ENCODE data around the gene FIGNL2.

The FIGNL2 gene

DNA sequence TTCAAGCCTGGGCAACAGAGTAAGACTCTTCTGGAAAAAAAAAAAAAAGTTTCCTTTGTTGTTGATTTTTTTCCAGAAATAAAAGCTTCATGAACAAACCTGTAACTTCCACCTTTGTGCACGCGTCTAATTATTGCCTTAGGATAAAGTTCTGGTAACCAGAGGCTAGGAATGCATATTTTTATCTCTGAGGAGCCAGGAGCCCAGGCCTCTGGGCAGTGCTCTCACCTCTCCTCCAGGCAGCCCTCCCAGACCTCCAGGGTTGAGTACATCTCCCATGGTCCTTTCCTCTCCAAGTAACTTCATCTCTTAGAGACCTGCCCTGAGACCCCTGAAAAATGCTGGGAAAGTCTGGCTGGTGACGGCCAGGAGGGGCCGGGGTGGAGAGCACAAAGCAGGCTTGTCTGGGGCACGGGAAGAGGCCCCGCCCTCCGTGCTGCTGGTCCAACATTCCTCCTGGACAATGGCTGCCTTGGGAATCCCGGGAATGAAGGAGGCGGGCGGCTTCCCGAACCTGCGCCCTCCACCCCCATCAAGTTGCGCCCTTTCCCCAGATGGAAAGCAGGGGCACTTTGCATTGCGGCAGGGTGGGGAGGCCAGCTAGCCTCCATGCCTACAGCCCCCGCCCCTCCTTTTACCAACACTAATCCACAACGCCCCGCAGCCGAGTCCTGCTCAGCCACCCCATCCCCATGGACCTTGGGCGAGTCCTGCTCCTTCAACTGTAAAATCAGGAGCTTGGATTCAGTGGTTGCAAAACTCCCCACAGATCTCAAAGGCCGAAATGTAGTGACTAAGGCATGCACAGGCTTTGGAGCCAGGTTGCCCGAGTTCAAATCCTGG is 7.3 kb upstream of the FIGNL2 start:
- DNase-seq (ENCODE audit: low spot score): no peak

DNA sequence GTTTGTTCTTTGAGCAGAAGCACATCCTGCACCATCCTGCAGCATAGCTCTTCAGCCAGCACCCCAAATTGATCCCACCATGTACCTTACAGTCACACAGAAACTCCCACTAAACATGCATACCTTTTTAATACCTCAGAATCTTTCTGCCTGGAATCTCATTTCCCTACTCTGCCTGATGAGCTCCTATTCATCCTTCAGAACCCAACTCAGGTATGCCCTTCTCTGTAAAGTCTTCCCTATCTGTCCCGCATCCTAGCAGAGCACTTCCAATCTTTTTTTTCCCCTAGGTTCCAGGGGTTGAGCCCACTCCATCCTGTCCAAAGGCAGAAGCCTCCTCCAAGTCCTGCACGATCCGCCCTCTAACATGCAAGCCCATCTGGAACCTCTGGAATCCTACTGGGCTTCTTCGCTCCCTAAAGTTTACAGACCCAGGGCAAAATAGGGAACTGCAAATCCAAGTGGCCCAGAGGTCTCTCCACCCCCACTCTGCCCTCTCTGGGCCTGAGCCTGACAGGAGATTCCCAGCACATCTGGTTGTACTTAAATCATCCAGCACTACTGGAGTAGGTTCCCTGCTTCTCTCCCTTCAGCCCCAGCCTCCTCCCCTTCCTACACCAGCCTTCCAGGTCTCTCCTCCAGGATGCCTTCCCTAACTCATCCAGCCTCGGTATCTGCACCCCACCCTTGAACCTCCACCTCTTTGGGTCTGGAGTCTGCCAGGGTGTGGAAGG is 4.1 kb upstream of the FIGNL2 start:
- DNase-seq (ENCODE audit: low spot score): no peak

DNA sequence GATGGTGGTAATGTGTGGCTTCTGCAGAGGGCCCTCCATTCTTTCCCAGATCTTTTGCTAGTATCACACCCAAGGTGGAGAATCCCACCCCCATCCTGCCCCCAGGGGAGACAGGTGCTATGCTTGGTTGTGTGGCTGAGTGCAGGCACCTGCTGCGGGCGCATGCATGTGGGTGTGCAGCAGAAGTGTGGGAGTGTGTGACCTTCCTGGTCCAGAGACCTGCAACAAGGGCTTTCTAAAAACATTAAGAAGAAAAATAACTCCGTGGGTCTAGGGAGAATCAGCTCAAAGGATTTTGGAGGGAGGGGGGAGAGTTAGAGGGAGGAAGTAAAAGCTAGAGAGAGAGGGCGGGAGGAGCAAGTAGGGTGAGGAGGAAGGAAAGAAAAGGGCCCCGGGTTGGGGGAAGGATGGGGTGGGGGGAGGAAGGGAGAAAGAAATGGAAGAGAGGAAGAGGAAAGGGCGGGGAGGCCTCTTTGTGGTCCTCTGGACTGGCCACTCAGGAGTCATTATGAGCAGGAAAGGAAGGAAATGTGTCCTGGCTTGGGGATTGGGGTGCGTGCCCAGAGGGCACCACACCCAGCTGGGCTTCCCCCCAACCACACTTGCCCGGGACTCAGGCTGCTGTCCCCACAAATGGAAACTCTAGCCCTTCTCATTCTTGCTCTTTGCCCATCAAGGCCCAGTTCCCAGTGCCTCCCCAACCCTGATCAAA is 3.1 kb upstream of the FIGNL2 start:
- no peak for DNase-seq (ENCODE audit: low spot score)

DNA sequence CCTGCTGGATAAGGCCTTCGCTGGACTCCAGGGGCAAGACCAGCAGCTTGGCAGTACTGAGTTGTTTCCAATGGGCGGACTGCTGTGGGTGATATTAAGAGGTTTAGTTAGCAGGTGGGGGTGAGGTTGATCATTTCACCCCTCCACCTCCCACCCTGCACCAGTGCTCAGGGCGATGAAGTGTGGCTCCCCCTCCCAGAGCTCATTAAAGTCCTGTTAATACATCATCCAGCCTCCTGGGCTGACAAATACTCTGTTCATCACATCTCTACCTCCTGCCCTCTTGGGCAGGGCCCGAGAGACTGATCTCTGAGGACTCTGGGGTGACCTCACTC is 2.4 kb upstream of the FIGNL2 start:
- no peak for DNase-seq (ENCODE audit: low spot score)

DNA sequence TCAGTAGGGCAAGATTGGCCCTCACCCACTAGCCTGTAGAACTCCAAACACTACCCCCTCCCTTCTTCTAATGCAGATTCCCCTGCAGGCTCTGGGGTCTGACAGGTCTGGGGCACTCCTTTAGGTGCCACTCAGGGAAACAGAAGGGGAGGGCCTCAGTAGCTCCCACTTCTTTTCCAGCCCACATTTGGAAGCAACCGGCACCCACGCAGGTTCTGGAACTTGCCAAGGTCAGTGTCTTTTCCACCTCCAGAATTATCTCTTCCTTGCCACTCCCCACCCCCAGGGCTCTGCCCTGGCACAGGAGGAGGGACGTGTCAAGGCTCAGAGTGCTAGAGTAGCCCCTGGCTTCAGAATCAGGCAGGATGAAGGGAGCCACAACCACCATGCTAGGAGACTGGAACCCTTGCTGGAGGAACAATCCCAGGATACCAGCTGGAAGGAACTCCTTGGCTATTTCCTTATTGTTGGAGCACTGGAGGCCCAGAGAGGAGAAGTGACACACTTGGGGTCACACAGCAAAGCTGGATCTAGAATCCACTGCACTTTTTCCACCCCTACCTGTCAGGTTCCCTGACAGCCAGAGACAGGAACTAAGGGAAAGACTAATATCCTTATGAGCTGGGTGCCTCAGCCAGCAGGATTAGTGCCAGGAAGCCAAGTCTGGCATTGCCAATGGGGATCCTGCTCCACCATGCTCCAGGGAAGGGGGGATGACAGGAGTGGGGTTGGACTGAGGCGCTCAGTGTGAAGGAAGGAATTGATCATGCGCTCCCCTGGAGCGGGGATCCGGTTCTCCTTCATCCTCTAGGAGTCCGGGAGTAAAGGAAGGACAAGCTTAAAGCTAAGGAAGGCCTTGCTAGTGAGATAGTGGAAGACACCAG is 1.8 kb upstream of the FIGNL2 start:
- DNase-seq (ENCODE audit: low spot score): no peak

DNA sequence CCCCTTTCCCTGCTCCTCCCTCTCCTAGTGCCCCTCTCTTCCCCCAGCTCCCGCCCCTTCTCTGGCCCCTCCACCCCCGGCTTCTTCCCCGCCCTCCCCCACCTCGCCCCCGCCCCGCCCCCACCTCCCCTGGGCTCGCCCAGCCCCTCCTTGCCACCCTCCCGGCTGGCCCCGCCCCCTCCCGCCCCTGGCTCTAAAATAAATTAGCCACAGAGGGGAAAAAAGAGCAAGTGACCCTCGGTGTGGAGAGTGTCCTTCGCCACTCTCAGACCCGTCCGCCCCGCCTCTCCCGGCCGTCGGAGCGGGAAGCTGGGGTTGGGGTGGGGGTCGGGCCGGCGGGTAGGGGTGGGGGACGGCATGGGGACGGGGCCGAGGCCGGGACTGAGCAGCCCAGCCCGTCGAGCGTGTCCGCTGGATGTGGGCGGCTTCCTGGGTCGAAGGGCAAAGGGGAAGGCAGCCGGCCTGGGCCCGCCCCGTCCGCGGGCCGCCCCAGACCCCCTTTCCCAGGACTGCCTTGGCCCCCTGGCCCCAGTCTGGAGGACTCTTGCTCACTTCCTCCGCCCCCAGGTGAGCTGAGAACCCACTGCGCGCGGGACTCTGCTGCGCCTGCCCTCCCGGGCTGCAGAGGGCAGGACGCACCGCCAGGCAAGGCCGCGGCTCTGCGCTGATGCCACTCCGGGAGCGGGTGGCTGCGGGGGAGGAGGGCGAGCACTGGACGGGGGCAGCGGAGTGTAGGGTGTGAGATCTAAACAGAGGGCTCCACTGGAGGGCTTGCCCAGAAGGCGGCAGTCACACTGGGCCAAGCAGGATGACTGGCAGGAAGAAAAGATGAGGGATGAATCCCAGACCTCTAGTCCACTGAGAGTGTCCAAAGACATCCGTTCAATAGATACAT is 570 bp upstream of the FIGNL2 start:
- no peak for DNase-seq (ENCODE audit: low spot score)

DNA sequence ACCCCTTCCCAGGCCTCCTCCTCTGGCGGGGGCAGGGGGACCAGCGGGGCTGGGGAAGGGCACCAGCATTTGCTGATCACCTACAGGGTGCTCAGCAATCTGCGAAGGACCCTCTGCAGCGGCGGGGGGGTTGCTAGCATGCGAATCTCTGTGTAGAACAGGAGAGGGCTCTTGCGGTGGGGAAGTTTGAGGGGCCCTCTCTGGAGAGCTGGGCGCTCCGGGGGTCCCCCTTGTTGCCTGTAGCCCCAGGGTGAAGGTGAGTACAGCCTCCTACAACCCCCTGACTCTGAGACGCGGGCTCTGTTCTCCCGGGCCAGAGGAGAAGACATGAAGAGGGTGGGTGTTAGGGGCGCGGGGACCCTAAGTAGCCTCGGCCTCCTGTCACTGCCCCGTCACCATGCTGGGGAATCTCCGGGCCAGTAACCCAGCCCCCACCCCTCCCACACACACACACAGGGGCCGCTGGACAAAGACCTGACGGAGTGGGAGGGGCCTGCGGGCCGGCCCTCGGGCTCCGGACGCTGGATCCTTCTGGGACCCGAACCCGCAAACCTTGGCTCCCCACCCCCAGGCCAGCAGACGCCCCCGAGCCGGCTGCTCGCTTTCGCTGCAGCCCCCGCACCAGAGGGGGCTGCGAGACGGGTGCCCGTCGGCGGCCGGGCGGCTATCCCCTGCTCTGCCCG is 734 bp downstream of the FIGNL2 start:
- no peak for DNase-seq (ENCODE audit: low spot score)

DNA sequence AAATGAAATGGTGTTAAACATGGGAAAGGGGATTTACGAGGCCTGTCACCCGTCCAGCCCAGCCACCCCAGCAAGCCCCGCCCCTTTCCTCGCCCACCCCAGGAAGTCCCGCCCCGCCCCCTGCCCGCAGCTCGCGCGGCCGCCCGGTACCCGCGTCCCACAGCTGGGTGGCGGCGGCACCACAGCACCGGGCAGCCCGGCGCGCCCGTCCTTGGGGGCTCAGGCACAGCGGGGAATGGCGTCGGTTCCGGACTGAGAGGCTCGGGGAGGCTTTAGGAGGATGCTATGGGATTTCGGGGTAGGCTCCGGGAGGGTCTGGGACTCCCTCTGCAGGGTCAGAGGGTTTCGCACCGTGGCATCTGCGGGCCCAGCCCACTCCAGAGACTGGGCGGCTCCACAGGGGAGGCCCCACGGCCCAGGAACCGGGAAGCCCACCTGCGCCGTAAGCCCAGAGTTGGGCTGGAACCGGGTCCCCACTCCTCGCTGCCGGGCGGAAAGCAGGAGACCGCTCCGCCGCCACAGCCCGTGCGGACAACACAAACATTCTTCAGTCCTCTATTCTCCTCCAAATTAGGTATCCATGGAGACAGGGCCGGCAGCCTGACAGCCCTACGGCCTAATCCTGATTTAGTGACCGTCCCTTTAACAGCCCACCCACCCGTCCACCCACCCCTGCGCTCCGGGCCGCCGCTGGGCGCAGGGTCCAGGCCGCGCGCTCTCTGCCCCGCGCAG is 1.4 kb downstream of the FIGNL2 start:
- DNase-seq (ENCODE audit: low spot score): no peak

DNA sequence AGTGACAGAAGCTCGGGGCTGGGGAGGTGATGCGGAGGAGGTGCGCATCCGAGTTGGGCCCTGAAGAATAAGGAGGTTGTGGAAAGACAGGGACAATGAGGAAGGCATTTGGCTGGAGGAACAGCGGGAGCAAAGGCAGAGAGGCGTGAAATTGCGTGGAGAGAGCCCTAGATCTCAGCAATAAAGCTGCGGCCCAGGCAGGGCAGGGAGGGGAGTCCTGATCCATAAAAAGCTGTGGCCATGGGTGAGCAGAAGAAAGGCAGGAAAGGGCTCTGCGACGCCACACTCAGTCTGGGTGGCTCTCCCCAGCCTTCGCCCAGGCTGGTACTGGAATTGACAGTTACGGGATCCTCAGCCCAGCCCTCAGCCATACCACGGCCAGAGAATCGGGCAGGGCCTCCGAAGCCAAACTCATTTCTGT is 2.2 kb downstream of the FIGNL2 start:
- no peak for DNase-seq (ENCODE audit: low spot score)

DNA sequence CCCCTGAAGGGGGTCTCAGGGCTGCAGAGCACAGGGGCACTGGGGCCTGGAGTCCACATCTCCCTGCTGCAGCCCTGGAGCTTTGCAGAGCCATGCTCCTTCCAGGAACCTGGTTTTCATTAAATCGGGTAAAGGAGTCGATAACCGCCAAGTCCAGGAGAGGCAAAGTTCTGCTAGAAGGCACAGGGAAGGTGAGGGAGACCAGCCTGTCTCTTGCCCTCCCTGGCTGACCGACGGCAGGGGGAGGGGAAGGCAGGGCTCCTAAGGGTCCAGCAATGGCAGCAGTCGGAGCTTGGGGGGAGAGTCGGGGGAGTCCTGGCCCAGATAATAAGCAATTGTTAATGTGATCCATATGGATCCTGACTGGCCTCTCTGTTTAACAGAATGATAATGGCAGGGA is 3.0 kb downstream of the FIGNL2 start:
- no peak for DNase-seq (ENCODE audit: low spot score)

DNA sequence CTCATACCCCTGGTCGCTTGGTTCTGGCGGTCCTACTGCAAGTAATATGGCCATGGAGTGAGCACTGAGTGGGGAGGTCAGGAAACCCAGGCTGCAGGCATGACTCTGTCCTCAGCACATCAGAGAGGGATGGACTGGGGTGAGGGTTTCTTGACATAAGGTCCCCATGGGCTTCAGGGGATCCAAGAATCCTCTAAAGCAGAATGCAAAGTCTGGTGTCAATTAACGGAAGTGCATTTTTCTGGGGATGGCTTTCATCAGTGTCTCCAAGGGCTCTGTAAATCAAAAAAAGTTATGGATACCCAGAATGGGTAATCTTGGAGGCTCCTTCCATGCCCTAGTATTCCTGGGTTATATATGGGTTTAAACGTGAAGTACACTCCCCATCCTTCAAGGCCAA is 3.7 kb downstream of the FIGNL2 start:
- DNase-seq (ENCODE audit: low spot score): no peak

DNA sequence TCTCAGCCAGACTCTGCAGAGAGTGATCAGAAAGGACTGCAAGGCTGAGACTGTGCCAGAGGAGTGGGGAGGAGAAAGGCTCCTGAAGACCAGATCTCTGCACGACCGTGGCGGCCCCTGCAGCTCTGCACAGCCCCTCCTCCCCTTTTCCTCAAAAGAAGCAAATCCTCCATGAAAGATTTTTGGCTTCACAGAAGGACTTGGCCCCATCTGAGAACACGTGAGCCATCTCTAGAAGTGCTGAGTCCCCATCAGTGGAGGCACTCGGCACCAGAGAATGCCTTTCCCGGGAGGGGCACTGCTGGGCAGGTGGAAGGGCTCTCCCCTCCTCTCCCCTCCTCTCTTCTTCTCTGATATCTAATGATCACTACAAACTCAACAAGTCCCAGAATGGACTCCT is 6.8 kb downstream of the FIGNL2 start:
- DNase-seq (ENCODE audit: low spot score): no peak

DNA sequence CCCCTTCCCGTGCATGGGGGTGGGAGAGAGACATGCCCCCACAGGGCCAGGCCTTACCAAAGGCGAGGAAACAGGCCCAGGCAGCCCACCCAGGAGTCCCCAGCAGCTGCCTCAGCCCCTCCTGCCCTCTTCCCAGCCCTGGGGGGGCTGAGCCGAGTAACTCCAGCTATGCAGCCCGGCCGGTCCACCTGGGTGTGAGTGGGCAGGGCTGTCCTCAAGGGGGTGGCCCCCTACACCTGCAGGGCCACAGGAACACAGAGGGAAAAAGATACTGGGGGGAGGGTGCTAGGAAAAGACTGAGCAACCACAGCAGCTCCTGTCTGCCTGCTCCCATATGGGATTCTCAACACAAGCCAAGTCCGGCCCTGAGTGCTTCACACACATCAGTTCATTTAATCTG is 7.6 kb downstream of the FIGNL2 start:
- DNase-seq (ENCODE audit: low spot score): no peak

DNA sequence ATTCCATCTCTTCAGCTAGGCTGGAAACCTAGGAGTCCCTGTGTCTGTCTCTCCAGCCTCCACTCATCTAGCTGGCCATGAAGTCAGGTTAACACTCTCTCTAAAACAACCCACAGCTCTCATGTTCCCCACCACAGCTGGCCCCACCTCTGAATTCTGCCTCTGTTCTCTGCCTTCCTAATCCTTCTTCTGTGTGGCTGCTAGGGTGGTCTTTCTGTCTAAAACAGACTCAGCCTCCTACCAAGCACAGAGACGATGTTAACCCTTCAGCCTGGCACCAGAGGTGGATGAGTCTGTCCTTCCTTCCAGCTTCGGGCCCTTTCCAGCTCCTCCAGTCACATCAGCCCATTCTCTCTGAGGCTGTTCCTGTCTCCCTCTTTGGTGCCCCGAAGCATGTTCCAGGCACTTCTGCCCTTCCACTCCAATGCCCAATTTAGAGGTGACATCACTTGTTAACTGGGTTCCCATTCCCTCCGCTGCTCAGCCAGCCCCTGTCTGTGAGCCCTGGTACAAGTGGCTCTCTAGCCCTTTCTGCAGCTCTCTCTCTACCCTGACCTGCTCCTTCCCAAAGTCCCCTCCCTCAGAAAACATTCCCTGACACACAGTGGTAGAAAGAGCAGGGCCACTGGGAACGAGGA is 9.1 kb downstream of the FIGNL2 start:
- no peak for DNase-seq (ENCODE audit: low spot score)

DNA sequence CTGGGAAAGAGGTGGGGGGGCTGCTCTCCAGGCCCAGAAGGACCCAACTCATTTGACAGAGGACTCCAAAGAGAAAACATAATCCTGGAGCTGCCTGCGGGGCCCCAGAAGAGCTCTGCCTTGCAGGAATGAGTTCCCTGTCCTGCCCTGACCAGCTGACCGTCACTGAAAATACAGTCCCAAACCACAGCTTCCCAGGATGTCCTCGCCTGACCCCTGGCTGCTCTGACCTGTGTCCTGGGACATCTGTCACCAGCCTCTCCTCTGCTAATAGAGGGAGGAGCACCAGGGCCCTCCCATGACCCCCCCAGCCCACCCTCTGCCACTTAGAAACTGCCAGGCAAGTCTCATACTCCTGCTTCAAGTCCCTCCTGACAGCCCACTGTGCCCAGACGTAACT is 9.8 kb downstream of the FIGNL2 start:
- no peak for DNase-seq (ENCODE audit: low spot score)

DNA sequence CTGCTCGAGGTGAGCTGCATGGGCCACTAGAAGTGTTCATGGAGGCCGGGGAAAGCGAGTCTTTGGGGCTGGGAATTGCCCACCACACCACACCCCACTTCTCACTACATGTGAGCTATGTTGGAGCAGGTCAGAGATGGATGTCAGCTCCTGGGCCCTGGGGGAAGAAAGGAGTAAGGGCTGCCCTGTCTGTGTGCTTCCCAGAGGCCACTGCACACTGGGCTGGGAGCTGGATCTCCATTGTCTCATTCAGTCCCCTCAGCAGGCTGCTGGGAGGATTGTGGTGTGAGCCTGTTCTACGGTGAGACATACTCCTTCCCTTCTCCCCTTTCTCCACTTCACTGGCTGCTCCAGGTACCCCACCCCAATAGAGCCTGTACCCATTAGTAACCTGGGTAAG is 10.5 kb downstream of the FIGNL2 start:
- DNase-seq (ENCODE audit: low spot score): no peak

DNA sequence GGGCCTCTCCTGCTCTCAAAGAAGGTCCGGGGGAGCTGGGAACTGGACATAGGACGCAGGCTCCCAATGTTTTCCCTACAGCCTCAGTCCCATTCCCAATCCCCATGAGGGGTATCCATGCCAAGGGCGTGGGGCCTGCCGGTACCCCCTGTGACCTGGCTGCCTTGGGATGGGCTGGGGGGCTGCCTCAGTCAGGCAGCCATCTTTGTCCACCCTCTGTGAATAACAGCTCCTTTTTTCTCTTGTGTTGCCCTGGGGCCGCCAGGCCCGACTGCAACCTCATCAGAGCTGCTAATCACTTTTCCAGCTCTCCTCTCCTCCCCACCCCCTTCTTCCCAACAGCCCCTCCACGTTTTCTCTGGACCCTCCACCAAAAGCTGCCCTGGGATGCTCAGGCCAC is 11.2 kb downstream of the FIGNL2 start:
- no peak for DNase-seq (ENCODE audit: low spot score)

DNA sequence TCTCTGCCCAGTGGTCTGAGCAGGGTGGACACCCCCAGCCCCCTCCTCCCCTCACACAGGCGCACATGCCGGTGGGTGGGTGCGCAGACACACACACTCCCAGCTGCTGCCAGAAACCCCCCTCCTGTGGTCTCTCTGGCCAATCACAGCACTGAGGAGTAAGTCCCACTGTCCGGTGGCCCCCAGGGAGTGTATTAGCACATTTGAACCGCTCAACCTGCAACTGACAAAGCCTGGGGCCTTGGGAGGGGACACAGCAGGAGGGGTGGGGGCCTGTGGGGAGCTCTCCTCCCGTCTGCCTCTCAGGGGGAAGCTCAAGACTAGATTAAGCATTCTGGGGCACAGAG is 11.7 kb downstream of the FIGNL2 start:
- no peak for DNase-seq (ENCODE audit: low spot score)

Measured in pons (tissue), 1 donor.